Osteoblast (primary cell): ENCODE data around the gene KCNK1. TPM values are rescaled to one million over a fixed set of nuclear protein-coding genes. Genes with fewer than 3 reads are reported as not detected.

Experiments
- DNase-seq: peaks from one replicate; pipeline ENCODE4 v3.0.0; 2011; ENCODE audit warnings: low spot score, mixed read lengths; ENCODE audit not compliant: insufficient read length; ENCODE audit errors: missing footprints
- H2AFZ ChIP-seq: 2 replicates; pipeline ENCODE4 v1.6.0; 2011; ENCODE audit warnings: mild to moderate bottlenecking, low read length
- H3K27ac ChIP-seq: 2 replicates; pipeline ENCODE4 v1.5.1; 2011; ENCODE audit warnings: mild to moderate bottlenecking, low read depth, low read length, moderate library complexity
- H3K27me3 ChIP-seq: 2 replicates; pipeline ENCODE4 v1.6.0; 2012; ENCODE audit warnings: mild to moderate bottlenecking, control low read depth, inconsistent platforms, low read length, moderate library complexity; ENCODE audit not compliant: insufficient read depth
- H3K36me3 ChIP-seq: 2 replicates; pipeline ENCODE4 v1.5.1; 2011; ENCODE audit warnings: mild to moderate bottlenecking, low read length, control low read depth, moderate library complexity; ENCODE audit not compliant: insufficient read depth
- H3K4me1 ChIP-seq: 2 replicates; pipeline ENCODE4 v1.5.1; 2011; ENCODE audit warnings: mild to moderate bottlenecking, low read length, control low read depth, moderate library complexity; ENCODE audit not compliant: insufficient read depth
- H3K4me2 ChIP-seq: 2 replicates; pipeline ENCODE4 v1.6.0; 2011; ENCODE audit warnings: mild to moderate bottlenecking, low read length; ENCODE audit not compliant: insufficient read depth
- H3K4me3 ChIP-seq: fragments of 200-600 bp; sonication (generic); 3 replicates; pipeline ENCODE4 v1.5.1; 2012; ENCODE audit warnings: mild to moderate bottlenecking, low read length, inconsistent platforms; ENCODE audit not compliant: insufficient read depth
- H3K79me2 ChIP-seq: 2 replicates; pipeline ENCODE4 v1.6.0; 2012; ENCODE audit warnings: mild to moderate bottlenecking, low read length, control low read depth, inconsistent platforms; ENCODE audit not compliant: insufficient read depth
- H3K9me3 ChIP-seq: 2 replicates; pipeline ENCODE4 v1.5.1; 2011; ENCODE audit warnings: low read depth, low read length, control low read depth
- H4K20me1 ChIP-seq: 2 replicates; pipeline ENCODE4 v1.6.0; 2012; ENCODE audit warnings: mild to moderate bottlenecking, low read length, control low read depth; ENCODE audit not compliant: insufficient read depth
- total RNA-seq: library from RNA; depleted of rRNA; stranded (reverse); fragments of >200 nt; gene quantifications from 2 replicates; pipeline ENCODE4 v1.2.3, GENCODE V29; 2012
- TF ChIP-seq, protein P1 (sequence below): IDR thresholded peaks from 2 replicates; pipeline ENCODE4 v1.5.1; 2011; ENCODE audit warnings: mild to moderate bottlenecking, low read depth, low read length, moderate library complexity; ENCODE audit errors: extremely low read depth

The KCNK1 gene
- total RNA-seq, 1 donor = 3.6 TPM

DNA sequence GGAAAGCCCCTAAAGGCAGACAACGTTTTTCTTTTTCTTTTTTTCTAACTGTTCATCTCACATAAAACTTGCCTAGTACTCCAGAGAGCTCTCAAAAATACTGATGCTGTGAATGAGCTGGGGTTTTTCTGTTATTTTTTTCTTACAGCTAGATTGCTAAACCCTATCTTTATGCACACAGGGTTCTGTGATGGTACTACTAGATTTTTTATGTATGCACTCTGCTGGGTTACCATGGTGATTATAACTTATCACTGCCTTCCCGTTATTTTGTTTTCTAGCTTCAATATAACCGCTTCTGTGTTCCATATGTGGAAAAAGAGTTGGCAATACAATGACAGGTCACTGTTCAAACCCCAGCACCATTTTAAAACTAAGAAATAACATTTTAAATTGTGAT, 43.7 kb upstream of the KCNK1 start:
- Histone ChIP-seq H3K4me2 (no peak overlapping the region), H3K4me3 (no peak overlapping the region), H3K27me3 (no peaks in the 10 kb centered on the region), H3K4me1 (no peaks in the 10 kb centered on the region), H3K79me2 (no peaks in the 10 kb centered on the region), H3K27ac (no peak overlapping the region), H3K36me3 (no peaks in the 10 kb centered on the region), H2AFZ (no peak overlapping the region), H4K20me1 (no peaks in the 10 kb centered on the region), H3K9me3 (no peaks in the 10 kb centered on the region)
- TF ChIP-seq, protein P1, sequence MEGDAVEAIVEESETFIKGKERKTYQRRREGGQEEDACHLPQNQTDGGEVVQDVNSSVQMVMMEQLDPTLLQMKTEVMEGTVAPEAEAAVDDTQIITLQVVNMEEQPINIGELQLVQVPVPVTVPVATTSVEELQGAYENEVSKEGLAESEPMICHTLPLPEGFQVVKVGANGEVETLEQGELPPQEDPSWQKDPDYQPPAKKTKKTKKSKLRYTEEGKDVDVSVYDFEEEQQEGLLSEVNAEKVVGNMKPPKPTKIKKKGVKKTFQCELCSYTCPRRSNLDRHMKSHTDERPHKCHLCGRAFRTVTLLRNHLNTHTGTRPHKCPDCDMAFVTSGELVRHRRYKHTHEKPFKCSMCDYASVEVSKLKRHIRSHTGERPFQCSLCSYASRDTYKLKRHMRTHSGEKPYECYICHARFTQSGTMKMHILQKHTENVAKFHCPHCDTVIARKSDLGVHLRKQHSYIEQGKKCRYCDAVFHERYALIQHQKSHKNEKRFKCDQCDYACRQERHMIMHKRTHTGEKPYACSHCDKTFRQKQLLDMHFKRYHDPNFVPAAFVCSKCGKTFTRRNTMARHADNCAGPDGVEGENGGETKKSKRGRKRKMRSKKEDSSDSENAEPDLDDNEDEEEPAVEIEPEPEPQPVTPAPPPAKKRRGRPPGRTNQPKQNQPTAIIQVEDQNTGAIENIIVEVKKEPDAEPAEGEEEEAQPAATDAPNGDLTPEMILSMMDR = no peak
- no peak for DNase-seq

- TF ChIP-seq, protein P1 = no peak
- Histone ChIP-seq H3K4me3 (no peak overlapping the region), H4K20me1 (no peaks in the 10 kb centered on the region), H3K4me2 (no peak overlapping the region), H3K79me2 (no peaks in the 10 kb centered on the region), H3K27ac (no peak overlapping the region), H3K4me1 (no peaks in the 10 kb centered on the region), H2AFZ (no peak overlapping the region), H3K9me3 (no peaks in the 10 kb centered on the region), H3K36me3 (no peaks in the 10 kb centered on the region), H3K27me3 (no peaks in the 10 kb centered on the region)
- DNase-seq = no peak
Observed at GRCh38 chr1:233570706-233571105, 43.2 kb upstream of the KCNK1 start.

GRCh38 chr1:233572896-233573295, 41.0 kb upstream of the KCNK1 start:
- no peak overlapping the region for H3K4me2 ChIP-seq
- no peak overlapping the region for H3K27ac ChIP-seq
- TF ChIP-seq, protein P1 = no peak
- no peaks in the 10 kb centered on the region for H3K79me2 ChIP-seq
- no peaks in the 10 kb centered on the region for H4K20me1 ChIP-seq
- H3K4me3 ChIP-seq = no peak overlapping the region
- DNase-seq = no peak
- H3K4me1 ChIP-seq = no peaks in the 10 kb centered on the region
- no peaks in the 10 kb centered on the region for H3K36me3 ChIP-seq
- no peak overlapping the region for H2AFZ ChIP-seq
- H3K9me3 ChIP-seq = no peaks in the 10 kb centered on the region
- H3K27me3 ChIP-seq = no peaks in the 10 kb centered on the region

- Histone ChIP-seq H3K27me3 (no peaks in the 10 kb centered on the region), H3K36me3 (no peaks in the 10 kb centered on the region), H3K27ac (no peak overlapping the region), H3K4me2 (no peak overlapping the region), H4K20me1 (no peaks in the 10 kb centered on the region), H3K4me3 (no peak overlapping the region), H3K9me3 (no peaks in the 10 kb centered on the region), H3K79me2 (no peaks in the 10 kb centered on the region), H3K4me1 (no peaks in the 10 kb centered on the region), H2AFZ (no peak overlapping the region)
- no peak for DNase-seq
- TF ChIP-seq, protein P1 = no peak
Observed at GRCh38 chr1:233575450-233575849, 38.5 kb upstream of the KCNK1 start.
